Ishikawa (cell line): ENCODE measurements around the gene COMMD3.

Source experiments
- CREB1 ChIP-seq: IDR thresholded peaks from 2 replicates; pipeline ENCODE4 v1.6.1; 2012; ENCODE audit warnings: low read depth
- EP300 ChIP-seq: IDR thresholded peaks from 2 replicates; pipeline ENCODE4 v1.6.1; 2012; ENCODE audit warnings: borderline replicate concordance
- FOXM1 ChIP-seq: IDR thresholded peaks from 2 replicates; pipeline ENCODE4 v1.6.1; 2012; ENCODE audit warnings: low read depth, borderline replicate concordance
- MAX ChIP-seq: IDR thresholded peaks from 2 replicates; pipeline ENCODE4 v1.6.1; 2012
- RAD21 ChIP-seq: IDR thresholded peaks from 2 replicates; pipeline ENCODE4 v1.6.1; 2012; ENCODE audit warnings: low read depth
- REST ChIP-seq: IDR thresholded peaks from 2 replicates; pipeline ENCODE4 v1.6.1; 2012; ENCODE audit warnings: low read depth, mild to moderate bottlenecking
- TAF1 ChIP-seq: IDR thresholded peaks from 2 replicates; pipeline ENCODE4 v1.6.1; 2012; ENCODE audit warnings: low read depth, mild to moderate bottlenecking
- TEAD4 ChIP-seq: IDR thresholded peaks from 2 replicates; pipeline ENCODE4 v1.6.1; 2012
- YY1 ChIP-seq: IDR thresholded peaks from 2 replicates; pipeline ENCODE4 v1.6.1; 2012; ENCODE audit warnings: low read depth
- ZBTB7A ChIP-seq: IDR thresholded peaks from 2 replicates; pipeline ENCODE4 v1.6.1; 2012; ENCODE audit warnings: low read depth
- TF ChIP-seq, protein P1 (sequence below): IDR thresholded peaks from 2 replicates; pipeline ENCODE4 v1.6.1; 2012

- TF ChIP-seq, protein P1, sequence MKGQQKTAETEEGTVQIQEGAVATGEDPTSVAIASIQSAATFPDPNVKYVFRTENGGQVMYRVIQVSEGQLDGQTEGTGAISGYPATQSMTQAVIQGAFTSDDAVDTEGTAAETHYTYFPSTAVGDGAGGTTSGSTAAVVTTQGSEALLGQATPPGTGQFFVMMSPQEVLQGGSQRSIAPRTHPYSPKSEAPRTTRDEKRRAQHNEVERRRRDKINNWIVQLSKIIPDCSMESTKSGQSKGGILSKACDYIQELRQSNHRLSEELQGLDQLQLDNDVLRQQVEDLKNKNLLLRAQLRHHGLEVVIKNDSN = no peak
- TF ChIP-seq REST (no peak), EP300 (0 out of 2 replicates have a peak, but pooled peaks have one; percentile 22), YY1 (no peak), FOXM1 (no peak), CREB1 (no peak), ZBTB7A (no peak), TEAD4 (no peak), MAX (no peak), TAF1 (no peak), RAD21 (no peak)
These were observed 36.1 kb upstream of the COMMD3 start for GRCh38 chr10:22280078-22280477.
